ENCODE results near the gene DXO. TPM values are rescaled to one million over a fixed set of nuclear protein-coding genes. Genes with fewer than 3 reads are reported as not detected.
A peak's percentile ranks its signal among the peaks of the same experiment; 100 is the strongest.

The DXO gene
- total RNA-seq, 3 donors from 2014 or later (not counting 1 experiment from before 2014, with no cell fraction given) = 37.9 to 54.3 (median 49.0) TPM

GRCh38 chr6:31969712-31970603, 2.0 kb downstream of the DXO start:
- peak overlapping the region; percentile 93 to 97 for H3K27ac Mint-ChIP-seq
- peak in 1 of 2 donors; percentile 20 for DNase-seq
- H3K27me3 Mint-ChIP-seq (ENCODE audit: low read depth in 2 of 2) = no peaks in the 10 kb centered on the region
- H3K4me1 Mint-ChIP-seq = peaks cover 20 to 42% of the 10 kb centered on the region in 2 donors
- intact Hi-C loops (cut with micrococcal nuclease) = loop anchor here (10.0 kb wide), 1 partner anchor 225 kb away; the partner anchor contains the start of genes GPSM3 and PBX2
- H3K4me3 ChIP-seq (ENCODE audit: low read length) = no peak overlapping the region
- no peak for ATAC-seq
- 89% methylated on average over 15 of the region's 17 CpGs for WGBS (ENCODE audit: insufficient coverage)
- peaks cover 23% of the 10 kb centered on the region for H3K4me1 ChIP-seq (ENCODE audit: control insufficient read depth, insufficient read depth, low read length)
- peaks cover 56% of the 10 kb centered on the region for H3K36me3 ChIP-seq (ENCODE audit: control insufficient read depth, insufficient read depth, low read length)
- H3K27me3 ChIP-seq (ENCODE audit: control insufficient read depth, insufficient read depth, low read length) = no peaks in the 10 kb centered on the region
- H3K27ac ChIP-seq (ENCODE audit: low read length) = peak overlapping the region; percentile 98
- H3K9me3 Mint-ChIP-seq = no peaks in the 10 kb centered on the region
- no peaks in the 10 kb centered on the region for H3K9me3 ChIP-seq (ENCODE audit: control insufficient read depth, insufficient read depth, low read length)
- peak overlapping the region; percentile 73 for H3K4me3 Mint-ChIP-seq
- no peak for TF ChIP-seq CTCF (IDR thresholded peaks at IDR 0.05)
- H3K36me3 Mint-ChIP-seq = peaks cover 5% of the 10 kb centered on the region

- H3K9me3 ChIP-seq (ENCODE audit: control insufficient read depth, insufficient read depth, low read length) = no peaks in the 10 kb centered on the region
- Mint-ChIP-seq H3K27me3 (ENCODE audit: low read depth in 2 of 2) (no peaks in the 10 kb centered on the region), H3K4me3 (peak overlapping the region; percentile 9), H3K4me1 (peaks cover 20 to 42% of the 10 kb centered on the region in 2 donors), H3K36me3 (peaks cover 7% of the 10 kb centered on the region), H3K27ac (peak overlapping the region; percentile 93 to 97), H3K9me3 (no peaks in the 10 kb centered on the region)
- H3K4me1 ChIP-seq (ENCODE audit: control insufficient read depth, insufficient read depth, low read length) = peaks cover 23% of the 10 kb centered on the region
- ATAC-seq (no peak), DNase-seq (no peak)
- H3K36me3 ChIP-seq (ENCODE audit: control insufficient read depth, insufficient read depth, low read length) = peaks cover 63% of the 10 kb centered on the region
- H3K4me3 ChIP-seq (ENCODE audit: low read length) = no peak overlapping the region
- no peaks in the 10 kb centered on the region for H3K27me3 ChIP-seq (ENCODE audit: control insufficient read depth, insufficient read depth, low read length)
- 94% methylated on average over 22 of the region's 23 CpGs for WGBS (ENCODE audit: insufficient coverage)
- TF ChIP-seq CTCF (IDR thresholded peaks at IDR 0.05) = no peak
- H3K27ac ChIP-seq (ENCODE audit: low read length) = no peak overlapping the region
- intact Hi-C loops (cut with micrococcal nuclease) = no loop called here
Observed at GRCh38 chr6:31968791-31969711, 2.9 kb downstream of the DXO start.

GRCh38 chr6:31968326-31968725, 3.6 kb downstream of the DXO start:
- no peak overlapping the region for H3K4me3 ChIP-seq (ENCODE audit: low read length)
- peaks cover 23% of the 10 kb centered on the region for H3K4me1 ChIP-seq (ENCODE audit: control insufficient read depth, insufficient read depth, low read length)
- 95% methylated on average over 11 of the region's 11 CpGs for WGBS (ENCODE audit: insufficient coverage)
- DNase-seq = no peak
- H3K27ac Mint-ChIP-seq = peak overlapping the region in 1 of 2 donors; percentile 76
- H3K27me3 ChIP-seq (ENCODE audit: control insufficient read depth, insufficient read depth, low read length) = no peaks in the 10 kb centered on the region
- no peak overlapping the region for H3K27ac ChIP-seq (ENCODE audit: low read length)
- intact Hi-C loops (cut with micrococcal nuclease) = no loop called here
- H3K4me1 Mint-ChIP-seq = peaks cover 16 to 36% of the 10 kb centered on the region in 2 donors
- ATAC-seq = no peak
- H3K36me3 ChIP-seq (ENCODE audit: control insufficient read depth, insufficient read depth, low read length) = peaks cover 70% of the 10 kb centered on the region
- H3K36me3 Mint-ChIP-seq = peaks cover 7% of the 10 kb centered on the region
- H3K9me3 Mint-ChIP-seq = no peaks in the 10 kb centered on the region
- no peak overlapping the region for H3K4me3 Mint-ChIP-seq
- TF ChIP-seq CTCF (IDR thresholded peaks at IDR 0.05) = no peak
- H3K9me3 ChIP-seq (ENCODE audit: control insufficient read depth, insufficient read depth, low read length) = no peaks in the 10 kb centered on the region
- no peaks in the 10 kb centered on the region for H3K27me3 Mint-ChIP-seq (ENCODE audit: low read depth in 2 of 2)
